HEK293 (cell line): ENCODE measurements around the gene HIPK1.

ENCODE experiments used
- ATF2 ChIP-seq: fragments of 450-650 bp; formaldehyde crosslinking; IDR thresholded peaks from 2 replicates; pipeline ENCODE4 v1.5.1; 2016; ENCODE audit warnings: missing biosample characterization, missing genetic modification characterization, low read depth
- SETDB1 ChIP-seq: IDR thresholded peaks from one replicate; pipeline ENCODE4 v1.6.1; 2017; ENCODE audit warnings: mild to moderate bottlenecking, low read length, moderate library complexity, mixed read lengths; ENCODE audit not compliant: insufficient read length
- ZNF274 ChIP-seq, 2 experiments: fragments of 200-500 bp in 1 of 2; fragments of 450-650 bp in 1 of 2; sonication (Bioruptor generic) in 1 of 2; formaldehyde crosslinking in 1 of 2; IDR thresholded peaks; 2 replicates each; pipeline versions ENCODE4 v1.5.1 to v1.6.1; 2014 to 2016; ENCODE audit warnings: borderline replicate concordance in 1 of 2, inconsistent platforms in 1 of 2, low read length in 1 of 2, missing biosample characterization in 1 of 2, missing genetic modification characterization in 1 of 2
- ZNF324 ChIP-seq: fragments of 450-650 bp; formaldehyde crosslinking; IDR thresholded peaks from 2 replicates; pipeline ENCODE4 v1.5.1; 2016; ENCODE audit warnings: missing biosample characterization, missing genetic modification characterization
- ZNF416 ChIP-seq: fragments of 450-650 bp; formaldehyde crosslinking; IDR thresholded peaks from 2 replicates; pipeline ENCODE4 v1.5.1; 2016; ENCODE audit warnings: missing biosample characterization, missing genetic modification characterization
- ZNF501 ChIP-seq: fragments of 450-650 bp; formaldehyde crosslinking; IDR thresholded peaks from 2 replicates; pipeline ENCODE4 v1.5.1; 2016; ENCODE audit warnings: missing biosample characterization, missing genetic modification characterization
- ZNF639 ChIP-seq: fragments of 450-650 bp; formaldehyde crosslinking; IDR thresholded peaks from 2 replicates; pipeline ENCODE4 v1.5.1; 2016; ENCODE audit warnings: missing biosample characterization, missing genetic modification characterization
- ZNF707 ChIP-seq: fragments of 450-650 bp; formaldehyde crosslinking; IDR thresholded peaks from 2 replicates; pipeline ENCODE4 v1.5.1; 2016; ENCODE audit warnings: missing biosample characterization, missing genetic modification characterization
- ZNF777 ChIP-seq: fragments of 450-650 bp; formaldehyde crosslinking; IDR thresholded peaks from 2 replicates; pipeline ENCODE4 v1.5.1; 2017; ENCODE audit warnings: missing biosample characterization, missing genetic modification characterization, borderline replicate concordance
- TF ChIP-seq, protein P1 (sequence below): fragments of 450-650 bp; formaldehyde crosslinking; IDR thresholded peaks from 2 replicates; pipeline ENCODE4 v1.5.1; 2016; ENCODE audit warnings: missing biosample characterization, missing genetic modification characterization
- TF ChIP-seq, protein P2 (sequence below): fragments of 450-650 bp; formaldehyde crosslinking; IDR thresholded peaks from 2 replicates; pipeline ENCODE4 v1.5.1; 2016; ENCODE audit warnings: missing biosample characterization, missing genetic modification characterization, low read depth

DNA sequence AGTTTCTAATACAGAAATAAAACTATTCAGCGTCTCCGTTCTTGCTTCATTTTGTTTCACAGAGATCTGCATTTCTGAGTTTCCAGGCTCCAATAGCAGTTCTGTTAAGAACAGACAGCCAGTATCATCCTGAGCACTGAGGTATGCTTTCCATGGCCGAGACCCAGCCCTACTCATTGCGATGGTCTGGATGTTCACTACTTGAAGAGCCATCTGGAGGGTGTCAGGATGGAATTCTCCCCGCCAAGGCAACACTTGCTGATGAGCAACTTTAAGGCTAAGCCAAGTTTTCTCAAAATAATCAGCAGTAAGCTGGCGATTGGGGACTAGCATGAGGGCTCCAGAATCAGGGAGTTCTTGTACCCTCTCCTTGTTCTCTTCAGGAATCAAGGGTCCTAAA, 34.0 kb upstream of the HIPK1 start:
- TF ChIP-seq, protein P1, sequence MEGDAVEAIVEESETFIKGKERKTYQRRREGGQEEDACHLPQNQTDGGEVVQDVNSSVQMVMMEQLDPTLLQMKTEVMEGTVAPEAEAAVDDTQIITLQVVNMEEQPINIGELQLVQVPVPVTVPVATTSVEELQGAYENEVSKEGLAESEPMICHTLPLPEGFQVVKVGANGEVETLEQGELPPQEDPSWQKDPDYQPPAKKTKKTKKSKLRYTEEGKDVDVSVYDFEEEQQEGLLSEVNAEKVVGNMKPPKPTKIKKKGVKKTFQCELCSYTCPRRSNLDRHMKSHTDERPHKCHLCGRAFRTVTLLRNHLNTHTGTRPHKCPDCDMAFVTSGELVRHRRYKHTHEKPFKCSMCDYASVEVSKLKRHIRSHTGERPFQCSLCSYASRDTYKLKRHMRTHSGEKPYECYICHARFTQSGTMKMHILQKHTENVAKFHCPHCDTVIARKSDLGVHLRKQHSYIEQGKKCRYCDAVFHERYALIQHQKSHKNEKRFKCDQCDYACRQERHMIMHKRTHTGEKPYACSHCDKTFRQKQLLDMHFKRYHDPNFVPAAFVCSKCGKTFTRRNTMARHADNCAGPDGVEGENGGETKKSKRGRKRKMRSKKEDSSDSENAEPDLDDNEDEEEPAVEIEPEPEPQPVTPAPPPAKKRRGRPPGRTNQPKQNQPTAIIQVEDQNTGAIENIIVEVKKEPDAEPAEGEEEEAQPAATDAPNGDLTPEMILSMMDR (tag by site-specific recombination), result no peak
- TF ChIP-seq ZNF707, result no peak
- TF ChIP-seq, protein P2, sequence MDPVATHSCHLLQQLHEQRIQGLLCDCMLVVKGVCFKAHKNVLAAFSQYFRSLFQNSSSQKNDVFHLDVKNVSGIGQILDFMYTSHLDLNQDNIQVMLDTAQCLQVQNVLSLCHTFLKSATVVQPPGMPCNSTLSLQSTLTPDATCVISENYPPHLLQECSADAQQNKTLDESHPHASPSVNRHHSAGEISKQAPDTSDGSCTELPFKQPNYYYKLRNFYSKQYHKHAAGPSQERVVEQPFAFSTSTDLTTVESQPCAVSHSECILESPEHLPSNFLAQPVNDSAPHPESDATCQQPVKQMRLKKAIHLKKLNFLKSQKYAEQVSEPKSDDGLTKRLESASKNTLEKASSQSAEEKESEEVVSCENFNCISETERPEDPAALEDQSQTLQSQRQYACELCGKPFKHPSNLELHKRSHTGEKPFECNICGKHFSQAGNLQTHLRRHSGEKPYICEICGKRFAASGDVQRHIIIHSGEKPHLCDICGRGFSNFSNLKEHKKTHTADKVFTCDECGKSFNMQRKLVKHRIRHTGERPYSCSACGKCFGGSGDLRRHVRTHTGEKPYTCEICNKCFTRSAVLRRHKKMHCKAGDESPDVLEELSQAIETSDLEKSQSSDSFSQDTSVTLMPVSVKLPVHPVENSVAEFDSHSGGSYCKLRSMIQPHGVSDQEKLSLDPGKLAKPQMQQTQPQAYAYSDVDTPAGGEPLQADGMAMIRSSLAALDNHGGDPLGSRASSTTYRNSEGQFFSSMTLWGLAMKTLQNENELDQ, result no peak
- no peak for TF ChIP-seq ATF2
- TF ChIP-seq SETDB1, result no peak
- TF ChIP-seq ZNF777, result no peak
- no peak for TF ChIP-seq ZNF416 (tag by site-specific recombination)
- no peak for TF ChIP-seq ZNF274 (IDR thresholded peaks at IDR 0.05; ENCODE audit: low read length)
- no peak for TF ChIP-seq ZNF274 (tag by site-specific recombination; IDR thresholded peaks at IDR 0.05; ENCODE audit: borderline replicate concordance)
- TF ChIP-seq ZNF501, result no peak
- TF ChIP-seq ZNF639 (tag by site-specific recombination), result no peak
- no peak for TF ChIP-seq ZNF324 (tag by site-specific recombination)
